GM19193 (cell line): ENCODE measurements around the gene NPC1L1.

ENCODE experiments used
- POLR2A ChIP-seq: IDR thresholded peaks from 4 replicates; pipeline ENCODE4 v1.6.1; 2011; ENCODE audit not compliant: insufficient read depth, insufficient read length; ENCODE audit errors: extremely low read depth

NPC1L1 gene

DNA sequence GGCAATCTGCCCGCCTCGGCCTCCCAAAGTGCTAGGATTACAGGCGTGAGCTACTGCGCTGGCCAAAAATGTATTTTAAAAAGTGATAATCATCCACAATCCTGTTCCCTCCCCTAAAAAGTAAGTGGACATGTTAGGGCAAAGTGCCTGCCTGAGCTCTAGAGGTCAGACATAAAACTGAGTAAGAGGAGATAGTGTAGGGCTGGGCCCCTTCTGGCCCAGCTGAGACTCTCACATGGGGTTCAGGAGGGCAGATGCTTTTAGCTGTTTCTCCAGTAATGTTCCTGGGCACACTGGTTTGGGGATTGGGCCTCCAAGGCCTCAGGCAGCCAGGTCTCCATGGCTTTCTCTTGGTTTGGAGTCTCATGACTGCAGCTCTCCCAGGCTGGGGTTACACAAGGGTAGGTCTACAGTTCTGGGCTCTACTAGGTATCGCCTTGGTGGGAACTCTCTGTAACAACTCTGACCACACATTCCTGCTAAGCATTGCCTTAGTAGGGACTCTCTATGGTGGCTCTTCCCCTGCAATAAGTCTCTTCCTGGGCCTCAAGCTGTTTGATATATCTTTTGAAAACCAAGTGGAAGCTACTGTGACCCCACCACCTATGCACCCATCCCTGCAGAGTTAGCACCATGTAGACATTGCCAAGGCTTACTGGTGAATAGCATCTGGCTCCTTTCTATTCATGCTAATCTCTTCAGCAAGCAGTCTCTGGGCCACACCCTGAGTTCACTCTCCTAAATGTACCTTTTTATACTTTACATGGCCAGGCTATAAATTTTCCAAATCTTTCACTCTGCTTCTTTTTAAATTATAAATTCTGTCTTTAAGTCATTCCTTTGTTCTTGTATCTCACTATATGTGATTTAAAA is 43.7 kb downstream of the NPC1L1 start:
- TF ChIP-seq POLR2A = no peak

DNA sequence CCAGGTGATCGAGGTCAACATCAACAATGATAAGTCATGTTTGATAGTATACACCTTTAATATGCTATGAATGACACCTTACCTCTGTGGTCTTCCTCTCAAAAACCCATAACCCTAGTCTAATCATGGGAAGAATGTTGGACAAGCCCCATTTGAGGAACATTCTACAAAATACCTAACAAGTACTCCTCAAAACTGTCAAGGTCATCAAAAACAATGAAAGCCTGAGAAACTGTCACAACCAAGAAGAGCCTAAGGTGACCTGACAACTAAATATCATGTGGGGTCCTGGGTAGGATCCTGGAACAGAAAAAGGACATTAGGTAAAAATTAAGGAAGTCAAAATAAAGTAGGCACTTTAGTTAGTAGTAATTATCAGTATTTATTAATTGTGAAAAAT is 44.7 kb downstream of the NPC1L1 start:
- TF ChIP-seq POLR2A = no peak

DNA sequence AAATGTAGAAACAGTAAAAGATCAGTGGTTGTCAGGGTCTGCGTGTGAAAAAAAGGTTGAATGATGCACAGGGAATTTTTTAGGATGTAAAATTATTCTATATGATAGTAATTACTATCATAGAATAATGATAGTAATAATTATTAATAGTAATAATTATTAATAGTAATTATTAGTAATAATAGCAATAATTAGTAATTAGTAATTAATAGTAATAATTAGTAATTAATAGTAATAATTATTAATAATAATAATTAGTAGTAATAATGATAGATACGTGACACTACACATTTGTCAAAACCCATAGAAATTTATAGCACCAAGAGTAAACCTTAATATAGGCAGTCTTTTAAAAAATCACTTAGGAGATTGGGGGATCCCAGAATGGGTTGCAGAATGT is 46.2 kb downstream of the NPC1L1 start:
- no peak for TF ChIP-seq POLR2A

DNA sequence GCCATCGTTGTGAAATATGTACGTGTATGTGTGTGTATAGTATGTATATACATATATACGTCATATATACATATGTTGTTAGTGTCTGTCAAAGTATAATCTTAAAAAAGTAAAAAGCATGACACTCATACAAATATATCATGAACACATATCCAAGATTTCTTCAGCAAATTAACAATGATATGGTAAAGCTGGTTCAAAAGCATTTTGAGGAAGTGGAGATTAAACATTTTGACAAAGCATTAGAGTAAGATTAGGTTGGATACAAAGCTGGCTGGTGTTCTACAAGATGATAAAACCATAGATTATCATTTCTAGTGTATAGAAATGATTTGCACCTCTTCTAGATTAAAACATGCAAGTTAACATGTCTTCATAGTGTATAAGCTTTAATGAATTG is 49.9 kb downstream of the NPC1L1 start:
- no peak for TF ChIP-seq POLR2A

DNA sequence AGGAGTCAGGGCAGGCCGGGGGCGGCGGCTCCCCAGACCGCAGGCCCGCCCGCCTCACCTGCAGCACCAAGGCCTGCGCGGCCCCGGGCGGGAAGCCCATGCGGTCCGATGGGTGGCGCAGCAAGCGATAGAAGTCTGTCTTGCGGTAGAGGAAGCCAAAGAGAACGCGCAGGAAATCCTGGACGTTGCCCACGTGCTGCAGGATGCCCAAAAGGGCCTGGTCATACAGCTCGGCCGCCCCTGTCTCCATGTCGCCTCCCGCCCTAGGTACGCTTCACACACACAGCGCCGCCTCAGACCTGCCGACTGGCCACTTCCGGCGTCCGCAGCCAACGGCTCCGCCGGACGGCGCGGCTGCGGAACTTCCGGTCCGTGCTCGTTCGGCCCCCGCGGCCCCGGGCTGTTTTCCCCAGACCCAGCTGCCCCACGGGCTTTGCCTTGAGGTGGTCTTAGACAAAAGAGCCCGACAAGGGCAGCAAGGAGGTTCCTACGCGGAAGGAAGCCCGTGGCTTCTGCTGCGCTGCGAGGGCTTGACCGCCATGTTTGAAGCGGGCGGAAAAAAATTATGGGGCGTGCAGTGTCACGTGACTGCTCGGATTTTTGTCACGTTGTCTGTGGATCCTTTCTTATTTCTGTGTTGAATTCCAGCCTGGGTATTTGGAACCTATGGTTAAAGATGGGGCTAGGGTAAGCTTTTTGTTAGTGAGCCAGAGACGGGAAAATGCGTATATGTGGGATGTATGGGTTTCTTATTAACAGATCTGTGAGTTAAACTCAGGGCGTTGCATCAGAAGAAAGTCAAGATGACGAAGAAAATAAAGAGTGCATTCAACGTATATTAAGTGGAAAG is 50.6 kb downstream of the NPC1L1 start, which contains the start of gene NUDCD3:
NUDCD3 (minus strand) TSS at position 308 of the 850 bp plus-strand sequence; CDS start at position 250, 58 bp downstream.
- TF ChIP-seq POLR2A = peak; percentile 79

DNA sequence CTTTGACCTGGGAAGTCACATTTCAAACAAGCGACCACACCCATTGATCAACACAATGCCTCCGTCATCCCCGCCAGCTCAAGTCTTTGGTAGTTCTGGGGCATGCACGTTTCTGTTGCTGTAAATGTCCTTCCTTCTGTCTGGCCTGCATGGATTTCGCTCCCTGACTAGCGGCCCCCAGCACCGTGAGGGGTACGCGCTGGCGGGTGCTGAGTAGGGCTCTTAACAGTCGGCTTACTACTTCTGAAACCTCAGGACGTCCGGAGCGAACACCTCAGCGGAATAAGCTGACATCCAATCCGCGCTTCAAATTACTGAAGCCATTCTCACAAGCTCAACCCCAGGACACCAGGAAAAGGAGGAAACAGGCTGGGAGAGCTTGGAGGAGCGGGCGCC is 51.2 kb downstream of the NPC1L1 start:
- TF ChIP-seq POLR2A = no peak

DNA sequence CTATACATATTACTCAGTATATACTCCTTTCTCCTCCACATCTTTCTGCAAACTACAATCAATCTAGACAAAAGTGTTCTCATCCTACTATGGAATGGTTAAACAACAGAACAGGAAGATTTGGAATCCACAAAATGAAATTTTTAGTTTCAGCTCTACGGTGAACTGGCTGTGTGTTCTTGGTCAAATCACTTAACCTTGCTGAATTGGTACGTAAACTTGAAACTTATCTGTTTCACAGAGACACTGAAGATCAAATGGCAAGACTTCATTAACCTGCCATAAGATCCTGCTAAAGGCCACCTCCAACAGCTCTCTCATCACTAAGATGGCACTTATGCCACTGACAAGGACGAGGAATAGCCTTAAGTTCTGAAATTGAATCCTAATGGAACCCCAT is 52.2 kb downstream of the NPC1L1 start:
- TF ChIP-seq POLR2A = no peak

DNA sequence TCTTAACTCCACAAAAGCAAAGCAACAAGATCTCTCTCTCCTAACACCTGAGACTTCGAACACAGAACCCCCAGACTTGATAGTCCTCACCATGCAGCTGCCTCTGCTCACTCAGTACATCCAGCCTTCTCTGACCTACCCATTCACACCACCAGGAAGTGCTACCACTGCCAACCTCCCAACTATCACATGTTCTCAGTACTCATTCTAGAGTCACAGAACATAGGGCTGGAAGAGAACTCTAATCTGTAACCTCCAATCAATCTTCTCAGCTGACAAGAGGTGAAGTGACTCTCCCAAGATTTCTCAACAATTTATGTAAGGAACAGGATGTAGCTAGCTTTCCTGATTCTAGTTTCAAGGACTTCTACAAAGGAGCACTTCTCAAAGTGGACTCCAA is 54.4 kb downstream of the NPC1L1 start:
- no peak for TF ChIP-seq POLR2A

DNA sequence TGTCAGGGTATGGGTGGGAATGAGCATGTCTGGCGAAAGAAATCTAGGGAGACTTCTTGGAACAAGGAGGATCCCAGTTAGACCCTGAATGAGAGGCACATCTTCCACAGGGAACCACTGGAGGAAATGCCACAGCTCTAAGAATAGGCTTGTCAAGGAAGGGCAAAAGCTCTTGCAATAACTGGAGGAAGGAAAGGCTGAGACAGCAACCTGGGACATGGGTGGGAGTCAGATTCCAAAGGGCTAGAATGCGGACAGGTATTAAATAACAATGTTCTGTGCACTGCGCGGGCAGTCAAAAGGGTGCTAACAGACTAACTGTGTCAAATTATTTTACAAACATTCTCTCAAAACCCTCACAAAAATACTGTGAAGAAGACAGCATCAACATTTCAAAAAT is 55.1 kb downstream of the NPC1L1 start:
- TF ChIP-seq POLR2A = no peak

DNA sequence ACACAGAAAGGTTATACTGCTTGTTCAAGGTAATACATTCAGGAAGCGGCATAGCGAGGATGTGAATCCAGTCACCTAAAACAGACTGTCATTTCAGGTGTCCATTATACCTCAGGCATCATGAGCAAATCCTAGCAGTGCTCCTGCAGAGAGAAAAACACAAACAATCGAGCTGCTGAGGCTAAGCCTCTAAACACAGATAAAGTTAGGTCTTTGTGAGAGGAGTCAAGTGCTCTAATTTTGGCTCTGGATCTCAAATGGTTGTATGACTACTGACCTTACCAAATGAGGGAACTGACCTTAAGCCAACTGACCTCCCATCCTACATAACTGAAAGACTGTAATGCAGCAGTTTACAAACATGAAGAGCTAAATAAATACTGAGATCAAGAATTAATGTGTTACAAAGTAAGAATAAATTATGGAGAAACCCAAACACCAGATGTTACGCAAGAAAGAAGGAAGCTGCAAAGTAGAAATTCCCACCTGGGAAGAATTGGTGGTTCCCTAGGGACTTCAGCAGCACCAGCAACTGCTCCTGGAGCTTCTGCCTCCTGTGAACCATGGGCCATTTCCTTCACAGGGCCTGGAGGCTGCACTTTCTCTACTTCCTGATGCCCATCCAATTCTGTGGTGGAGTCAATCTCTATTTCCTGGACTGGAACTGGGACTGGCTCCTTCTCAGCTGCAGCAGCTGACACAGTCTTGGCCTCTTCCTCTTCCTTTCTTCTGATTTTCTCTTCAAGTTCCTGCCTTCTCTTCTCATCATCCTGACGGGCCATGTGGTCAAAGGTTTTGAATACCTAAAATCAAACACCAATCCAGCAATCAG is 56.4 kb downstream of the NPC1L1 start:
- no peak for TF ChIP-seq POLR2A

DNA sequence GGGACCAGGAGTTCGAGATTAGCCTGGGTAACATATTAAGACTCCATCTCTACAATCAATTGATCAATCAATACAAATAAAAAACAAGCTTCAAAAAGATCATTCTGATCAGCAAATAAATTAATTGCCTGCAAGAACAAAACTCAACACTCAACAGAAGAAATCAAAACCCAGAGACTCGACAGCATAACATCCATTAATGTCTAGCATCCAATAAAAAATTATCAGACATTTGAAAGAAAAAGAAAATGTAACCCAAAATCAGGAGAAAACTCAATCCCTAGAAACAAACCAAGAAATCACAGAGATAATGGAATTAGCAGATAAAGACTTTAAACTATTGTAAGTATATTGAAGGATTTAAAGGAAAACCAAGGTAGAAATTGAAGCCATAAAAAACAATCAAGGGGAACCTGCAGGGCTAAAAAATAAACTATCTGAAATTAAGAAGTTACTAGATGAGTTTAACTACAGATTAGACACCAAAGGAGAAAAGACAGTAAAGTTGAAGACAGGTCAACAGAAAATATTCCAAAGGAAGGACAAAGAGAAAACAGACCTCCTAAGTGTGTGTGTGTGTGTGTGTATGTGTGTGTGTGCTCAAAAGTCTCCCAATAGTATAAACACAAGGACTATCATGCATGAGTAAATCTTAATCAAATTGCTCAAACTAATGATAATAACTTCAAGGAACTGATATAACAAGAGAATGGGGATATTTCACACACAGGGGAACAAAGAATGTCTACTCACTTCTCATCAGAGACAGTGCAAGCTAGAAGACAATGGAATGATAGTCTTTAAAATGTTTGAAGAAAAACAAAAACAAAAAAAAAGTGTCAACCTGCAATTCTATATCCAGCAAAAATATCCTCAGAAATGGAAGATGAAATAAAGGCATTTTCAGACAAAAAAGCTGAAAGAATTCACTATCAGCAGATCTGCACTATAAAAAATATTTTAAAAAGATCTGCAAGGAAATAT is 58.3 kb downstream of the NPC1L1 start:
- no peak for TF ChIP-seq POLR2A

DNA sequence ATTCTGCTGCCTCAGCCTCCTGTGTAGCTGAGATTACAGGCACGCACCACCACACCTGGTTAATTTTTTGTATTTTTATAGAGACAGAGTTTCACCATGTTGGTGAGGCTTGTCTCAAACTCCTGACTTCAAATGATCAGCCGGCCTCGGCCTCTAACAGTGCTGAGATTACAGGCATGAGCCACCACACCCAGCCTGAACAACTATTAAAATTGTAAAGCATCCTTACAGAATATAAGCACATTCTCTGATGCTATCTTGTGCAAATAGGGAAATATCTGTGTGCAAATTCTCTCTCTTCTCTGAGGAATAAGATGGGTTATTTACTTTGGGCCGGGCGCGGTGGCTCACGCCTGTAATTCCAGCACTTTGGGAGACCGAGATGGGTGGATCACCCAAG is 63.2 kb downstream of the NPC1L1 start:
- TF ChIP-seq POLR2A = no peak

DNA sequence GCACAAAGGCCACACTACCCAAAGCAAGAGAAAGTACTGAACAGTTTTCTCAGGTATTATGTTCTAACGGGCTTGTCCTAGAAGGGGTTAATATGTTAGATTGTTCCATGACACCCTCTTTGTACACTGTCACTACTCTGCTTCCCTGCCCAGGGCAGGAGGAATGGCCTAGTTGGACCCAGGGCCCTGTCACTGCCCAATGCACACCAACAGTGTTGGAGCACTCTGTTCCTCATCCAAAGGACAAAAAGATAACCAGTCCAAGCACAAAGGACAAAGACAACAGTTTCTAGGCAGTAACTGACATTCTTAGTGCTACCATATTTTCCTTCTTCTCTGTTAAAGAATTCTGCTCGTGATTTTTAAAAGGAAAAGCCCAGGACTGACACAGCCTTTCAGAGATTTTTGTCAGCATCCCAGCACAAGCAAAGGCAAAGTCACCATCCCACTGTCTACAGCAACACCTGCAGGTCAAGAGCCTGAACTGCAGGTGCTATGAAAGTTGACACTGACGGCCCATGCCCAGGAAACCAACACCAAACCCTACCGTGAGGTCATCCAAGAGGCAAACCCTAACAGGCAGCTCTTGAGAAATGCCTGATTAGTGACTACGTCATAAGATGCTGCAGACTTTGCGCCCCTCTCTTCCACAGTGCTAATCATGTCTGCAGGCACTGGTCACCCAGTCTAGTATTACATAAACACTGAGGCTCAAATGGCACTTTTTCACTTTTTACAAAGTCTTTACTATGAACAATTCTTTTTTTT is 63.9 kb downstream of the NPC1L1 start:
- TF ChIP-seq POLR2A = no peak
